Activated CD8-positive, alpha-beta memory T cell treated with anti-CD3 and anti-CD28 coated beads, Interleukin-2, amount 50 U/mL, for 48 hours (primary cell): ENCODE measurements around the gene USP34.

Experiments used
- DNase-seq: peaks from one replicate; pipeline ENCODE4 v3.0.0-alpha.2; 2020

The USP34 gene

DNA sequence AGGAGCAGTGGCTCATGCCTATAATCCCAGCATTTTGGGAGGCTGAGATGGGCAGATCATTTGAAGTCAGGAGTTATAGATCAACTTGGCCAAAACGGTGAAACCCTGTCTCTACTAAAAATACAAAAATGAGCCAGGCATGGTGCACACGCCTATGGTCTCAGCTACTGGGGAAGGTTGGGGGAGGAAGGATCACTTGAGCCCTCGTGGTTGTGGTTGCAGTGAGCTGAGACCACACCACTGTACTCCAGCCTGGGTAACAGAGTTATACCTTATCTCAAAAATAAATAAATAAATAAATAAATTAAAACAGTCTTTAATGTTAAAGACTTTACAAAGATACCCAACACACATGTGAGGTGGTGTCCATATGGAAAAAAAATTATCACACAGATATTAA, 174.9 kb downstream of the USP34 start:
- DNase-seq: no peak

DNA sequence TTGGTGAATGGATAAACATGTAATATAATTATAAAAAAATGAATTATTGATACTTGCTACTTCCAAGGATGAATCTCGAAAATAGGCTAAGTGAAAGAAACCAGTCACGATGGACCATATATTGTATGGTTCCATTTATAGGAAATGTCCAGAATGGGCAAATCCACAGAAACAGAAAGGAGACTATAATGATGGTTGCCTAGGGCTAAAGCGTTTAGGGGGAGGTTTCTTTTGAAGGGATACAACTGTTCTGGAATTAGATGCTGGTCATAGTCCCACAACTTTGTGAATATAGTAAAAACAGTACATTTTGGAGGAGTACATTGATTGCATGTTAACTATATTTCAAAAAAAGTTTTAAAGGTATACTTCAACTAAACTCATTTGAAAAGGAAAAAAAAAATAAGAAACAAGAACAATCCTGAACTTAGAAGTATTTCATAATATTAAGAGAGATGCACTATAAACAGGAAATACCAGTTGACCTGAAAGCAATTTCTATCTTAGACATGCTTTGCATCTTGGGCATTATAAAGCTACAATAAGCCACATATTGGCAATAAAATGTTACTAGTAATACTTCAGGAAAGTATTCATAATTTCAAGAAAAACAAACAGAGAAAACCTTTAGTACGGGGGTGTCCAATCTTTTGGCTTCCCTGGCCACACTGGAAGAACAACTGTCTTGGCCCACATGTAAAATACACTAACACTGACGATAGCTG, 178.9 kb downstream of the USP34 start:
- no peak for DNase-seq

DNA sequence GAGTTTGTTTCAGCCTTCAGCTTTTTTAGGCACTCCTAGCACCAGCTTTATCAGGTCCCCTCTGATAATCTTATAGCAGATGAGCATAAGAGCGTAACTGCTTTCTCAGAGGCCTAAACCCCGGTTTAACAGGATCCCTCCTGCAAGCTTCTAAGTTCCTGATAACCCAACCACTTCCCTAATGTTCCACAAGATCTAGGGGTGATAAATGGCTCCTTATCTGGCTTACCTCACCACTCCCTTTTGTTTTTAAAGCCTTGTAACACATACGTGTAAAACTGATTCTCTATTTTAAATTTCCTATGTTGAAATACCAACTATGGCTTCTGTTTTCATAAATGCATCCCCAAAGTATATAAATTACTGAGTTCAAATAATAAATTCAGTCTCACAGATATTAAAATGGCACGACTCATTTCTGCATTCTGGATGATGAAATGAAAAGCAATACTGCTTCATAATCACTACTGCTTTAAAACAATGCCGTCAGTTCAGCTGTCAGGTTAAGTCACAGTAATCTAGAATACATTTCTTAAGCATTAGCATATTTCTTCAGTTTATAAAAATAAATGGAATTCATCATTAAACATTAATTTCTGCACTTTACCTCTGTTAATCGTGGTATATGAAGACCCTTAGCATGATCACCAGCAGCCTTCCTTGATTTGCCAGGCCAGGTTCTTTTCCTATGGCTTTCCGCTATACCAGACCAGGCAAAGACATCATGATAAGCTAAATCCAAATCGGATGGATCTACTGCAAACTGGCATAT, 182.6 kb downstream of the USP34 start:
- no peak for DNase-seq

DNA sequence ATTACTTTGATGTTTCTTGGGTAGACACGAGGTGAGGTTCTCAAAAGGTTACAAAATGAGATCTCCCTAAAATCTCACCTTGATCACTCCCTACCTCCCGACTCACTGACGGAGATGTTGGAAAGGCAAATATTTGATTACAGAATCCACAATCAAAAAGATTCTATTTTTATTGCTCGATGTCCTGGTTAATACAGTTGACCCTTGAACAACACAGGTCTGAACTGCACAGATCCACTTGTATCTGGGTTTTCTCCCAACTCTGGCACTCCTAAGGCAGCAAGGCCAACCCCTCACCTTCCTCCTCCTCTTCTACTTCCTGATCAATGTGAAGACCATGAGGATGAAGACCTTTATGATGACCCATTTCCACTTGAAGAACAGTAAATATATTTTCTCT, 183.6 kb downstream of the USP34 start:
- DNase-seq: no peak

DNA sequence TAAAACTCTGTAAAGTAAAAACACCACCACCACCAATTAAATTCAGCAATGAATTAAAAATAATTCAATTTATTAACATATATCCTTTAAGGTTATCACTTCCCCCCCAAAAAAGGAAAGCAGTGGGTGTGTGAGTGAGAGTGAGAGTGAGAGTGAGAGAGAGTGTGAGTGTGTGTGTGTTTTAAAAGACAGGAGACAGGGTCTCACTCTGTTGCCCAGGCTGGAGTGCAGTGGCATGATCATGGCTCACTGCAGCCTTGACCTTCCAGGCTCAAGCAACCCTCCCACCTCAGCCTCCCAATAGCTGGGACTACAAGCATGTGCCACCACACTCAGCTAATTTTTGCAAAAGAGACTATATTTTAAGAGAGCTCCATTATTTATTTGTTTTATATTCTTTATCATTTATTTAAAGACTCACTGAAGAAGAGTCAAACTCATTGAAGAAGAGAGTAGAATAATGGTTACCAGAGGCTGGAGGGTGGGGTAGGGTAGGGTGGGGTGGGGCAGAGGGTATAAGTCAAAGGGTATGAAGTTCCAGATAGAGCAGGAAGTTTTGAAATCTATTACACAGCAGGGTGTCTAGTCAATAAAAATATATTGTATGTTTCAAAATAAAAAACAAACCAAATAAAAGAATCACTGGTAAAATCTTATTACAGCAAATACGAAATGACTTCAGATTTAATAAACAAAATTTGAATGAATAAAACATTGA, 187.3 kb downstream of the USP34 start:
- no peak for DNase-seq

DNA sequence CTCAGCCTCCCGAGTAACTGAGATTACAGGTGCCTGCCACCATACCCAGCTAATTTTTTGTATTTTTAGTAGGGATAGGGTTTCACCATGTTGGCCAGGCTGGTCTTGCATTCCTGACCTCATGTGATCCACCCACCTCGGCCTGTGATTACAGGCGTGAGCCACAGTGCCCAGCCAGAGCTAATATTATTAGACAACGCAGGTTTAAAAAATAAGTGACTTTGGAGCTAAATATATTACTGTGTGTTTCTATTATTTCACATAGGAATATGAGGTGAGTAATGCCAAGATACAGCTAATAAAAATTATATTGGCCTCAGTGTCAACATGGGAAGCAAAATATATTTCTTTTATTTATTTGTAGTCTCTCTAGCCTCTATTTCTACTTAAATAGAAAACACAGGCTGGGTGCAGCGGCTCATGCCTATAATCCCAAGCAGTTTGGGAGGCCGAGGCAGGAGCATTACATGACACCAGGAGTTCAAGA, 188.7 kb downstream of the USP34 start:
- DNase-seq: no peak

DNA sequence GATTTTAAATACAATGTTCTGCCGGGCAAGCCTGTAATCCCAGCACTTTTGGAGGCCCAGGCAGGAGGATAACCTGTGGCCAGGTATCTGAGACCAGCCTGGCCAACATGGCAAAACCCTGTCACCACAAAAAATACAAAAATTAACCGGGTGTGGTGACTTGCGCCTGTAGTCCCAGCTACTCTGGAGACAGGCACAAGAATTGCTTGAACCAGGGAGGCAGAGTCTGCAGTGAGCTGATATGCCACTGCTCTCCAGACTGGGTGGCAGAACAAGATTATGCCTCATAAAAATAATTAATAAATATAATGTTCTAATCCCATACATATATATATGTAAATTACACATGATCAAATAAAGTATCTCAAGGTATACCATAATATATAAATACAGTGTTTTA, 189.6 kb downstream of the USP34 start:
- no peak for DNase-seq

DNA sequence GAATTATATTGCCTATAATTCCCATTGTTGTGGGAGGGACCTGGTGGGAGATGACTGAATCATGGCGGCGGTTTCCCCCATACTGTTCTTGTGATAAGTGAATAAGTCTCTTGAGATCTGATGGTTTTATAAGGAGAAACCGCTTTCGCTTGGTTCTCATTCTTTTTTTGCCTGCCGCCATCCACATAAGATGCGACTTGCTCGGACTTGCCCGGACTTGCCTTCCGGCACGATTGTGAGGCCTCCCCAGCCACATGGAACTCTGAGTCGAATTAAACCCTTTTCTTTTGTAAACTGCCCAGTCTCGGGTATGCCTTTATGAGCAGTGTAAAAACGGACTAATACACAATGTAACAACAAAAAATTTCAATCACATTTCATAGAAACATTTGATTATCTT, 193.1 kb downstream of the USP34 start:
- no peak for DNase-seq

DNA sequence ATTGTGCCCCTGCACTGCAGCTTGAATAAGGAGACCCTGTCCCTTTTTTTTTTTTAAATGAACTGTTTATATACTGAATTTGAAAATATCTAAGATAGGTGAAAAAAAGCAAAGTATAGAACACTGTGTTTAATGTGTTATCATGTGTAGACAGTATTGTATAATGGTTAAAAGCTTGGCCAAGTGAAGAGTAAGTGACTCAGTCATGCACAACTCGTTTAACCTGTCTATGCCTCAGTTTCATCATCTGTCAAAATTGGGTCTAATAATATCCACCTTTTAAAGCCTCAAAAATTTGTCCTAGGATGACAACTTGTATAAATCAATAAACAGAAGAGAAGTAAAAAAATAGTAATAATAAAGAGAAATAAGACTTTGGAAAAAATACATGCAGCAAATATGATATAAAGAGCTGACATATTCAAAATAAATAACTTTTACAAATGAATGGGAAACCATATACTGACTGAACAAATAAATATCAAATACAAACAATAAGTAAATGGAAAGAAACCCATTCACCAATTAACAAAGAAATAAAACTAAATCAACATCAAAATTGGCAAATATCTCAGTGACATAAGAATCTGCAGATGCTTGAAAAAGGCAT, 195.2 kb downstream of the USP34 start:
- no peak for DNase-seq

DNA sequence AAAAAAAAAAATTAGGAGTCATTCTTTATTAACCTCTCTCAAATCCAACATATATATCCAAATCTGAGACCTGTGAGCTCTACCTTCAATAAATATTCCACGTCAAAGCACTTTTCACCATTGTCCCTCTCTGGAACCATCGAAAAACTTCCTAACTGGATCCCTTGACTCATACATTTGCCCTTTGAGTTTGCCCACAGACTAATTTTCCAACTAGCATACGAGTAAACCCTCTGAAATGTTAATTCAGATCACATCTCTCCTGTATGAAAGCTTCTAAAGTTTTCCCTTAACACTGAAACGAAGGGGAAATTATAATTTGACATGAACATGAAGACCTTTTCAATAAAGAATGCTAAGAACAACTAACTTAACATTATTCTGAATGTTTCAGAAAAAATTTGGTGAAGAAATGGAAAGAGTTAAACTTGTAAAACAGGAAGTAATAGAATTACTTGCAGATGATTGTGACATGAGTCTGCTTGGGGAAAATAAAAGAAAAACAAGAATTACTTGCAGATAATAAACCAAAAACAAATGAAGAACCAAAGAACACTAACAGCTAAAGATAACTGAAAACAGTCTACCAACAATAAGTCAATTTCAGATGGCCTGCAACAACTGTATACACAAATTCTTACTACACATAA, 198.3 kb downstream of the USP34 start:
- DNase-seq: no peak

DNA sequence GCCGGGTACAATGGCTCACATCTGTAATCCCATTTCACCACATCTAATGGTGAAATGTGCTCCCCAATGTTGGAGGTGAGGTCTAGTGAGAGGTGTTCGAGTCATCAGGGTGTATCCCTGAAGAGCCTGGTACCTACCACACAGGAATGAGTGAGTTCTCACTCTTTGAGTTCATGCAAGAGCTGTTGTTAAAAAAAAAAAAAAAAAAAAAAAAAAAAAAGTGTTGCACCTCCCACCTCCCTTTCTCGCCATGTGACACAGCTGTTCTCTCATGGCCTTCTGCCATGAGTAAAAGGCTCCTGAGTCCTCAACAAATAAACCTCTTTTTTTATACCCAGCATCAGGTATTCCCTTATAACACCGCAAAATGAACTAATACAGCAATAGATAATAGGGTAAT, 202.6 kb downstream of the USP34 start:
- DNase-seq: no peak

DNA sequence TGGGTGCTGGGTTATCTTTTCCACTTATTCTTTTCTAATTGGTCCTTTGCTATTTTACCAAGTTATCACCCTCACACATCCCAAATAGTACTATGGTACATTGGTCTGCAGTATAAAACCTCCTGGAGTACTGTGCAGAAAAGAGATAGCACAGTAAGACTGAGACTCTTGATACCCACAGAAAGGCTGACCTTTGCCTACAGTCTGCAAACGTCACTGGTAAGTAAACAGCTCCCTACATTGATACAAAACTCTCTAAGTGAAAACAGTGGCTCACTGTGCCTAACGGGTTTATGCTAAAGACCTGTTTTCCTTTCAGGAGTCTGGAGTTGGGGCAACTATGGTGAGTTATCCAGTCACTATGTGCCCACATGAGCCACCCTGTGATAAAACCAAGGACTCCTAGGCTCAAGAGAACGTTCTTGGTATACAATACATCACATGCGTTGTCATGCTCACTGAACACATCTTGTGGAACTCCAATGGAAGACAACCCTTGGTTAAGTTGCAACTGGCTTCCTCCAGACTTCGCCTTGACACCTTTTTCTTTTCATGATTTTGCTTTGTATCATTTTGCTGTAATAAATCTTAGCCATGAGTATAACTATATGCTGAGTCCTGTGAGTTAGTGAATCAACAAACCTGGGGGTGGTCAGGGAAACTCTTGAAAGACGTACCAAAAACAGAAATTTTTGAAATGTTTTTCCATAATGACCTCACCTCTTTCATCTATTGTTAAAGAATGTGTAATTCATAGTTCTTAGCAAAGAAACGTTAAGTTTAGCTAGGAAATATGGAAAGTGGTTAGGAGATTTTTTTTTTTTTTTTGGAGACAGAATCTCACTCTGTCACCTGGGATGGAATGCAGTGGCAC, 204.0 kb downstream of the USP34 start:
- DNase-seq: no peak

DNA sequence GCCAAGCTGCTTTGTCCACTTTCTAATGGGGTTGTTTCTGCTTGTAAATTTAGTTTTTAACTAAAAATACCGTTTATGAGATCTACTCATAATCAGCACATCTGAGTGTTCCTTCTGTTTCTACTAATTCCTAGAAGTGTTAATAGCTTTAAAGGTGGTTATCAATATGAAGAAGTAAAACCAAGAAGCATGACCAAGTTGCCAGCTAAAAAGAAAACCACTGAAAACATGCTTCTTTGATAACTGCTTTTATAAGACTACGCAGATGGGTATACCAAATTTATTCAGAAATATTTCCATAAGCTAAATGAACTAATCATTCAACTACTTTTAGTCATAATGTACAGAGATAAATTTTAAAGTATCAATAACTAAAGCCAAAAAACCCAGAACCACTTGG, 207.1 kb downstream of the USP34 start:
- DNase-seq: no peak

DNA sequence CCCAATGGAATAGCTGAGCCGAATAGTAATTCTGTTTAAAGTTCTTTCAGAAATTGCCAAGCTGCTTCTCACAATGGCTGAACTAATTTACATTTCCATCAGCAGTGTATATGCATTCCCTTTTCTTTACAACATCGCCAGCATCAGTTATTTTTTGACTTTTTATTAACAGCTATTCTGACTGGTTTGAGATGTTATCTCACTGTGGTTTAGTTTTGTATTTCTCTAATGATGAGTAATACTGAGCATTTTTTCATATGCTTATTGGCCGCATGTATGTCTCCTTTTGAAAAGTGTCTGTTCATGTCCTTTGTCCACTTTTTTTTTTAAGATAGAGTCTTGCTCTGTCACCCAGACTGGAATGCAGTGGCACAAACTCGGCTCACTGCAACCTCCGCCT, 208.2 kb downstream of the USP34 start:
- DNase-seq: no peak

DNA sequence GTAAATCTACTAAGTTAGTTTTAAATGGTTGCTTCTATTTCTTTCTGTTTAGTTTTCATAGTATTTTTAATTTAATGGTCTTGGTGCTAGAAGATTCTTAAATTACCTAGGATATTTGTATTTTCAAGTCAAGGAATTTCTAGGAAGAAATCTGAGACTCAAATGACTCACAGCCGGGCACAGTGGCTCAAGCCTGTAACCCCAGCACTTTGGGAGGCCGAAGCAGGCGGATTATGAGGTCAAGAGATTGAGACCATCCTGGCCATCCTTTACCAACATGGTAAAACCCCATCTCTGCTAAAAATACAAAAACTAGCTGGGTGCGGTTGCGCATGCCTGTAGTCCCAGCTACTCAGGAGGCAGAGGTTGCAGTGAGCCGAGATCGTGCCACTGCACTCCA, 213.4 kb downstream of the USP34 start:
- DNase-seq: no peak

DNA sequence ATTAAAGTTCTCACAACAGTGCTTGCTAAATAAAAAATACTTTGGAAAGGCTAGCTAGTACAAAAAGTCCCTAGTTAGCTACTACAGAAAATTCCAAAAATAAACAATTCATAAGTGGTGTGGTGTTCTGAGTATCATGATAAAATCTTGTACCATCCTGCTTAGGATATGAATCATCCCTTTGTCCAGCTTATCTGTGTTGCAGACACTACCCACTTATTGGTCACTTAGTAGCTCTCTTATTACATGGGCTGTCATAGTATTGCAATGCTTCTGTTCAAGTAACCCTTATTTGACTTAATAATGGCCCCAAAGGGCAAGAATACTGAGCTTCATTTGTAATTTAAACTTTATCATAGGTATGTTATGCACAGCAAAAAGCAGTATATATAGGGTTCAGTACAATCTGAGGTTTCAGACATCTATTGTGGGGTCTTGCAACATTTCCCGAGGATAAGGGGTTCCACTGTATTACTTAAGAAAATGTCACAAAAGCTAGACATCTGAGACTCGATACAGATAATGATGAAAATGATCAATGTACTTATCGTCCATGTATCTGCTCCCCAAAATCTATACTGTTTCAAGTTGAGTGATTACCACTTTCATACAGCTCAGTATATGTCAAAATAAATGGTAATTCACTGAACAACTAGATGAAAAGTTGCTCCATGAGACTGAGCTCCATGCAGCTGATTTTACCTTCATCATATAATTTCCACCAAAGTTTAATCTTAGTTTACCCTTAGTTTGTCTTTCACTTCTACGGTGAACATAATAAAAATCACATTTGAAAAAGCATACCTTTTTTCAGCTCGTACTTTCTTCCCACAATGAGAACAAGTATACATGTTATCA, 215.1 kb downstream of the USP34 start:
- no peak for DNase-seq

DNA sequence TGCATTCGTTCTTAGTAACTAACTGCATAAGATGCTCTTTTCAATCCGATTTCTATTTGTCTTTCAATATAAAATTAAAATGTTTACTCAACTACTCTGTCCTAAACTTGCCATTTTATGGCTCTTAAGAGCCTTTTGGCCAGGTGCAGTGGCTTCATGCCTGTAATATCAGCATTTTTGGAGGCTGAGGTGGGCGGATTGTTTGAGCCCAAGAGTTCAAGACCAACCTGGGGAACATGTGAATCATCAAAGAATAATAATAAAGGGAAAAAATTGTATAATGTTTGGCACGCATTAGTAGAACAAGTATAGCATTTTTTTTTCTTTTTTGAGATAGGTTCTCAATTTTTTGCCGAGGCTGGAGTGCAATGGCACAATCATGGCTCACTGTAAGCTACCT, 216.4 kb downstream of the USP34 start:
- no peak for DNase-seq

DNA sequence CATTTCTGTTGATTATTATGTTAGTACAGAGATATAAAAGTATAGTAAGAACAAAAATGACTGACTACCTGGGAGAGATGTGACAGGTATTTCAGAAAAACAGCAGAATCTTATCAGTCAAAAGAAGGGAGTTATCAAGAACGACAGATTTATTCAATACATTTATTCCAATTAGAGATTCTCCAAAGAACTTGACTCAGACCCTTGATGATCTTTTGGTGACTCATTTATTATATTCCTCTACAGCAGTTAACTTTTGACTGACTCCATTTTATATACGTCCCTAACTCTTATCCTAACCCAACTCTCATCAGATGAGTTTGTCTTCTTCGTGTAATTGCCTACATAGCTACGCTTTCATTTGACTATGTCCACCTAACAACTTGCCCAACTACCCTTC, 217.8 kb downstream of the USP34 start:
- DNase-seq: no peak

DNA sequence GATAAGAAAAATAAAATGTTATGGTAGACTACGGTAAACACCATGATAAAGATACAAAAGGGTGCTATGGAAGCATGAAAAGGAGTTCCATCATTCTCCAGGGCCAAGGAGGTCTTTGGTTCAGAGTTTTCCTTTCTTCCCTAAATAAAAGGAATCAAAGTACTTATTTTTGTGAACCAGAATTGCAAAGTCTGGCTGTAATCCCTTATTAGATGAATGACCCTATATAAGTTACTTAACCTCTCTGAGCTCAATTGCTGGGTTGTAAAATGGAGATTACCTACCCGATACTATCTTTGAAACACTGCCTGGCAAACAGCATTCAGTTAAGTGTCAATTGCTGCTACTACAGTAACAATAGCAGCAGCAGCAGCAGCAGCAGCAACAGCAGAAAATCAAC, 218.9 kb downstream of the USP34 start:
- no peak for DNase-seq

DNA sequence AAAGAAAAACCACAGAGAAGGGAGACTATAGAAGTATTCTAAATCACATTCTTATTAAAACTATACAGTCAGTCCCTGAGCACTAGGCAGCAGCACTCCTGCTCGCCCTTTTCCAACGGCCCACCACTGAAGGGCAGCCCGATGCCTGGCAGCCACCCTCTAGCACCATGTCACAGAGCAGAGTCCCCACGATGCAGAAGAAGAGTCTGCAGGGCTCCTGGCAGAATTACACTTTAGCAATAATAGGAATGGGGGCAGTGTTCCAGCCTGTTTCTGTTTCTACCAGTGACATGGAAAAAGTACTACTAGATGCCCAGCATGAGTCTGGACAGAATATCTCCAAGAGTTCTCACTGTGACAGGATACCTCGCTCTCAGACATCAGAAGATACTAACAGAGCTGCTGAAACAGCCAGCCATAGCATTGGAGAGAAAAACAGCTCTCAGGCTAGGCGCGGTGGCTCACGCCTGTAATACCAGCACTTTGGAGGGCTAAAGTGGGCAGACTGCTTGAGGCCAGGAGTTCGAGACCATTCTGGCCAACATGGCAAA, 221.3 kb downstream of the USP34 start:
- DNase-seq: no peak
